Measurements from ENCODE around the gene ESPN.

ESPN gene

DNA sequence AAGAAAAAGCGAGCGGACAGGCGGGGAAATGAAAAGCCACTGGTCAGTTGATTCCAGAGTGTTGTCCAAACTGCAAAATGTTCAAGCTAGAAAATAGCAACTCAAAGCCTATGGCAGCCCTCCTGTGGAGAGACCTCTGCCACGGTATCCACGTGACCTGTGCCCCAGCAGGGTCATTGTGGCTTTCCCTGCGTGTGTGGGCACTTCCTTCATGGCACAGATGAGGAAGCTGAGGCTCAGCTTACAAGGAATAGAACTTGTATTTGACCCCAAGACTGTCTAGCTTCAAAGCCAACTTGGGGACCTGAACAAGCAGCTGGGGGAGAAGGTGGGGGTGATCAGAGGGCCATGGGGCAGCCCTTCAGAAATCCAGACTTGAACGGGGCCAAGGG is 82.5 kb downstream of the ESPN start:
- no peak overlapping the region for H3K4me3 ChIP-seq (ENCODE audit: low read depth, low read length)
- TF ChIP-seq, protein P1, sequence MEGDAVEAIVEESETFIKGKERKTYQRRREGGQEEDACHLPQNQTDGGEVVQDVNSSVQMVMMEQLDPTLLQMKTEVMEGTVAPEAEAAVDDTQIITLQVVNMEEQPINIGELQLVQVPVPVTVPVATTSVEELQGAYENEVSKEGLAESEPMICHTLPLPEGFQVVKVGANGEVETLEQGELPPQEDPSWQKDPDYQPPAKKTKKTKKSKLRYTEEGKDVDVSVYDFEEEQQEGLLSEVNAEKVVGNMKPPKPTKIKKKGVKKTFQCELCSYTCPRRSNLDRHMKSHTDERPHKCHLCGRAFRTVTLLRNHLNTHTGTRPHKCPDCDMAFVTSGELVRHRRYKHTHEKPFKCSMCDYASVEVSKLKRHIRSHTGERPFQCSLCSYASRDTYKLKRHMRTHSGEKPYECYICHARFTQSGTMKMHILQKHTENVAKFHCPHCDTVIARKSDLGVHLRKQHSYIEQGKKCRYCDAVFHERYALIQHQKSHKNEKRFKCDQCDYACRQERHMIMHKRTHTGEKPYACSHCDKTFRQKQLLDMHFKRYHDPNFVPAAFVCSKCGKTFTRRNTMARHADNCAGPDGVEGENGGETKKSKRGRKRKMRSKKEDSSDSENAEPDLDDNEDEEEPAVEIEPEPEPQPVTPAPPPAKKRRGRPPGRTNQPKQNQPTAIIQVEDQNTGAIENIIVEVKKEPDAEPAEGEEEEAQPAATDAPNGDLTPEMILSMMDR (IDR thresholded peaks at IDR 0.05; ENCODE audit: borderline replicate concordance, insufficient read depth, low read depth, low read length), result no peak

- no peak overlapping the region for H3K4me3 ChIP-seq (ENCODE audit: low read depth, low read length)
- TF ChIP-seq, protein P1 (IDR thresholded peaks at IDR 0.05; ENCODE audit: borderline replicate concordance, insufficient read depth, low read depth, low read length), result no peak
Measured at GRCh38 chr1:6507461-6507911, 82.9 kb downstream of the ESPN start.

DNA sequence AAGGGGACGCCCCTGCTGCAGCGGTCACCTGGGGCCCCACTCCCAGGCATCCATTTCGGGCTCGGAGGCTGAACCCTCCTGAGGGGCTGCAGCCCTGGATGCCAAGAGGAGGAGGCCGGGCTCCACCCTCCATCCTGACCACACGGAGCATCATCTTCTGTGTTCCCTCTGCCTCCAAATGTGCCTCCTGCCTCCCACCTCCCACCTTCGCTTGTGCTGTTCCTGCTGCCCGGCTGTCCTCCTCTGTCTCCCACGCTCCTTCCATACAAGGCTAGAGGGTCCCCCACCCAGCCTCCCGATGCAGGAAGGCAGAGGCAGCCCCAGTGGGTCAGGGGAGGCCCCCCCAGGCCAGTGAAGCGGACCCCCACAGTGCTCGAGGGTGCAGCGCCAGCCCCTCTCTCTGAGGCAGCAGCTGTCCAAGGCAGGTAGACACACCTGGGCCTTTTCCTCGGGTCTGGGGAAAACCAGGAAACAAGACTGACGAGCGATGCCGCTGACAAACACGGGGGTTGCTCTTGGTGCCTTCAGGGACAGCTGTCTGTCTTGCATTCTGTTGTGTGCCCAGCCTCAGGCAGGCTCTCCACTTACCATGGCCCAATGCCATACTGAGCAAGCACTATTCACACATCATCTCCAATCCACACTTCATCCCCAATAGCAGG is 83.7 kb downstream of the ESPN start:
- TF ChIP-seq, protein P1 (IDR thresholded peaks at IDR 0.05; ENCODE audit: borderline replicate concordance, insufficient read depth, low read depth, low read length), result no peak
- H3K4me3 ChIP-seq (ENCODE audit: low read depth, low read length), result no peak overlapping the region

DNA sequence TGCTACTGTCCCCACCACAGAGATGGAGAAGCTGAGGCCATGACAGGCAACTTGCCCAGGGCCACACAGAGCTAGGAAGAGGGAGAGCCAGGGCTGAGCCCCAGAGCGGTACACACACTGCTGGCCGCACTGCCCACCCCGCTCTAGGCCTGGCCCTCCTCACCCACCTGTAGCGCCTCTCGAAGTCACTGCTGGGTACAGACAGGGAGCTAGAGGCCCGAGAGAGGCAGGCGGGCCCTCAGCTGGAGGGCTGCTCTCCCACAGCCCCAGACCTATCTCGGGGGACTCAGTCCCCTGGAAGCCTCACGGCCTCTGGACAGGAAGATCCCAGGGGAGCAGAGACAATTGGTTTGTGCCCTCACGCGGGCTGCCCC is 84.2 kb downstream of the ESPN start:
- no peak overlapping the region for H3K4me3 ChIP-seq (ENCODE audit: low read depth, low read length)
- TF ChIP-seq, protein P1 (IDR thresholded peaks at IDR 0.05; ENCODE audit: borderline replicate concordance, insufficient read depth, low read depth, low read length), result no peak

- TF ChIP-seq, protein P1 (IDR thresholded peaks at IDR 0.05; ENCODE audit: borderline replicate concordance, insufficient read depth, low read depth, low read length), result no peak
- H3K4me3 ChIP-seq (ENCODE audit: low read depth, low read length), result no peak overlapping the region
Measured at GRCh38 chr1:6509220-6509918, 84.8 kb downstream of the ESPN start.

GRCh38 chr1:6509919-6510291 is 85.3 kb downstream of the ESPN start:
- TF ChIP-seq, protein P1 (IDR thresholded peaks at IDR 0.05; ENCODE audit: borderline replicate concordance, insufficient read depth, low read depth, low read length), result no peak

DNA sequence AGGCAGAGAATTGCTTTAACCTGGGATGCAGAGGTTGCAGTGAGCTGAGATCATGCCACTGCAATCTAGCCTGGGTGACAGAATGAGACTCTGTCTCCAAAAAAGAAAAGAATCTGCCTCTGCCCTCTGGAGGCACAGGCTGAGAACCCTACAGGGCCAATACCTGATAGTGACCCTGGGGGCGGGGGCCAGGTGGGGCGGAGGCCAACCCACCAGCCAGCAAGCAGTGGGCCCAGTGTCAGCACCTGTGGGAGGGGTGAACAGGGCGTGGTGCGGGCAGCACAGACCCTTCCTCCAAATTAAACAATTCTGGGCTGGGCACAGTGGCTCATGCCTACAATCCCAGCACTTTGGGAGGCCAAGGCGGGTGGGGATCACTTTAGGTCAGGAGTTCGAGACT is 85.9 kb downstream of the ESPN start:
- TF ChIP-seq, protein P1 (IDR thresholded peaks at IDR 0.05; ENCODE audit: borderline replicate concordance, insufficient read depth, low read depth, low read length), result no peak
- H3K4me3 ChIP-seq (ENCODE audit: low read depth, low read length), result no peak overlapping the region

More at GRCh38 chr1:6509919-6510291, 85.3 kb downstream of the ESPN start:
- H3K4me3 ChIP-seq (ENCODE audit: low read depth, low read length), result no peak overlapping the region

Measured in GM12875 (cell line).